Measurements from ENCODE around the gene GTF3C4.

- TF ChIP-seq POLR2AphosphoS5 (IDR thresholded peaks at IDR 0.05) (no peak), CTCF (IDR thresholded peaks at IDR 0.05) (no peak), POLR2A (IDR thresholded peaks at IDR 0.05) (no peak)
Observed at GRCh38 chr9:132702254-132702653, 32.0 kb downstream of the GTF3C4 start.
